SK-N-SH (cell line): Measurements from ENCODE around the gene RAI14. TPM values are rescaled to one million over a fixed set of nuclear protein-coding genes. Genes with fewer than 3 reads are reported as not detected.

Experiments
- CTCF ChIA-PET: fragments of 300-600, 350-600 bp; formaldehyde crosslinking; extraction: SDS; loops from one replicate; lab custom pipeline; 2021; lab: Yijun Ruan, JAX
- POLR2A ChIA-PET: fragments of 350-600 bp; sonication (Branson Sonifier 250); formaldehyde crosslinking; extraction: SDS; loops from one replicate; lab custom pipeline; 2020; ENCODE audit warnings: antibody characterized with exemption, inconsistent platforms; lab: Yijun Ruan, JAX
- DNase-seq: peaks from one replicate; pipeline ENCODE4 v3.0.0; 2012
- H2AFZ ChIP-seq: fragments of 200-600 bp; sonication (generic); 2 replicates; pipeline ENCODE4 v1.8.1; 2016; ENCODE audit warnings: antibody characterized with exemption, mild to moderate bottlenecking, low read depth
- H3F3A ChIP-seq: fragments of 200-600 bp; sonication (generic); replicated peaks from 2 replicates; pipeline ENCODE3; 2016; ENCODE audit warnings: antibody characterized with exemption, mild to moderate bottlenecking; ENCODE audit not compliant: insufficient read depth
- H3K27ac ChIP-seq, 2 experiments: fragments of 200-500 bp in 1 of 2; fragments of 200-600 bp in 1 of 2; sonication (Bioruptor generic) in 1 of 2; sonication (generic), shearing (Covaris generic) in 1 of 2; 2 replicates each; pipeline versions ENCODE4 v1.5.1 to v1.6.1; 2014 to 2016; ENCODE audit warnings: low read depth in 2 of 2, inconsistent platforms in 1 of 2, low read length in 1 of 2, mild to moderate bottlenecking in 1 of 2, mixed read lengths in 1 of 2
- H3K27me3 ChIP-seq: fragments of 200-600 bp; sonication (generic), shearing (Covaris generic); 2 replicates; pipeline ENCODE4 v1.6.1; 2016; ENCODE audit warnings: mixed run types; ENCODE audit not compliant: insufficient read depth
- H3K36me3 ChIP-seq, 2 experiments: fragments of 200-500 bp in 1 of 2; fragments of 200-600 bp in 1 of 2; sonication (Bioruptor generic) in 1 of 2; sonication (generic) in 1 of 2; replicated peaks in 1 of 2; 2 replicates each; pipeline versions ENCODE3 to v1.5.1; 2014 to 2016; ENCODE audit warnings: low read length in 1 of 2, mild to moderate bottlenecking in 1 of 2; ENCODE audit not compliant: insufficient read depth in 2 of 2, control insufficient read depth in 1 of 2
- H3K4me1 ChIP-seq, 2 experiments: fragments of 200-500 bp in 1 of 2; fragments of 200-600 bp in 1 of 2; sonication (Bioruptor generic) in 1 of 2; sonication (generic), shearing (Covaris generic) in 1 of 2; 2 replicates each; pipeline versions ENCODE4 v1.5.1 to v1.6.1; 2014 to 2016; ENCODE audit warnings: low read depth in 1 of 2, low read length in 1 of 2, mixed run types in 1 of 2; ENCODE audit not compliant: insufficient read depth in 2 of 2, control insufficient read depth in 1 of 2
- H3K4me2 ChIP-seq: fragments of 200-600 bp; sonication (generic), shearing (Covaris generic); 2 replicates; pipeline ENCODE4 v1.6.1; 2017; ENCODE audit warnings: mixed run types
- H3K4me3 ChIP-seq, 2 experiments: fragments of 200-500 bp in 1 of 2; fragments of 200-600 bp in 1 of 2; sonication (Bioruptor generic) in 1 of 2; sonication (generic), shearing (Covaris generic) in 1 of 2; 2 replicates each; pipeline versions ENCODE4 v1.5.1 to v1.8.1; 2014 to 2016; ENCODE audit warnings: low read depth in 2 of 2, inconsistent platforms in 1 of 2, low read length in 1 of 2, mild to moderate bottlenecking in 1 of 2, mixed read lengths in 1 of 2, moderate library complexity in 1 of 2
- H3K79me2 ChIP-seq: fragments of 200-600 bp; sonication (generic); 2 replicates; pipeline ENCODE4 v1.8.1; 2017; ENCODE audit warnings: mild to moderate bottlenecking; ENCODE audit not compliant: insufficient read depth
- H3K9ac ChIP-seq: fragments of 200-600 bp; sonication (generic); 2 replicates; pipeline ENCODE4 v1.6.1; 2017; ENCODE audit warnings: mixed run types
- H3K9me2 ChIP-seq: fragments of 200-600 bp; sonication (generic); 2 replicates; pipeline ENCODE4 v1.6.1; 2017; ENCODE audit warnings: mixed run types
- H3K9me3 ChIP-seq: fragments of 200-600 bp; sonication (generic); 2 replicates; pipeline ENCODE4 v1.6.1; 2017; ENCODE audit warnings: mixed run types, mild to moderate bottlenecking, moderate library complexity
- H4K20me1 ChIP-seq: fragments of 200-600 bp; sonication (generic); 2 replicates; pipeline ENCODE4 v1.6.1; 2017; ENCODE audit warnings: mild to moderate bottlenecking, mixed run types; ENCODE audit not compliant: insufficient read depth
- ELF1 ChIP-seq: IDR thresholded peaks from 2 replicates; pipeline ENCODE4 v1.4.0; 2012
- EP300 ChIP-seq, 2 experiments: IDR thresholded peaks; 2 replicates each; pipeline versions ENCODE4 v1.4.0 to v1.6.1; 2012; ENCODE audit warnings: borderline replicate concordance in 1 of 2, low read depth in 1 of 2, low read length in 1 of 2
- EZH2phosphoT487 ChIP-seq: fragments of 200-600 bp; sonication (generic); IDR thresholded peaks from 2 replicates; pipeline ENCODE4 v1.6.1; 2017; ENCODE audit warnings: low read depth, mixed run types, mild to moderate bottlenecking, antibody characterized with exemption, moderate library complexity, borderline replicate concordance
- FOXM1 ChIP-seq: IDR thresholded peaks from 2 replicates; pipeline ENCODE4 v1.4.0; 2012; ENCODE audit warnings: low read depth, mild to moderate bottlenecking
- GABPA ChIP-seq: IDR thresholded peaks from 2 replicates; pipeline ENCODE4 v1.4.0; 2012; ENCODE audit warnings: low read depth, mild to moderate bottlenecking
- JUND ChIP-seq: IDR thresholded peaks from 2 replicates; pipeline ENCODE4 v1.4.0; 2012
- MAX ChIP-seq: IDR thresholded peaks from 2 replicates; pipeline ENCODE4 v1.4.0; 2012; ENCODE audit warnings: low read depth
- MXI1 ChIP-seq: IDR thresholded peaks from 2 replicates; pipeline ENCODE4 v1.6.1; 2012; ENCODE audit warnings: mild to moderate bottlenecking, low read depth, low read length, improper control_type of control experiment
- NFIC ChIP-seq: IDR thresholded peaks from 2 replicates; pipeline ENCODE4 v1.4.0; 2012; ENCODE audit warnings: borderline replicate concordance
- NRF1 ChIP-seq: IDR thresholded peaks from 2 replicates; pipeline ENCODE4 v1.6.1; 2012; ENCODE audit warnings: low read depth, mild to moderate bottlenecking, low read length
- PBX3 ChIP-seq: IDR thresholded peaks from 2 replicates; pipeline ENCODE4; 2012
- RCOR1 ChIP-seq: fragments of 150-350 bp; IDR thresholded peaks from 2 replicates; pipeline ENCODE4 v1.6.1; 2017; ENCODE audit warnings: antibody characterized with exemption, low read length
- REST ChIP-seq: IDR thresholded peaks from 2 replicates; pipeline ENCODE4 v1.6.1; 2012; ENCODE audit warnings: mild to moderate bottlenecking, low read depth, low read length, moderate library complexity
- SMC3 ChIP-seq: IDR thresholded peaks from 2 replicates; pipeline ENCODE4 v1.6.1; 2012; ENCODE audit warnings: low read depth, low read length, improper control_type of control experiment
- TAF1 ChIP-seq: IDR thresholded peaks from 2 replicates; pipeline ENCODE4 v1.6.1; 2012; ENCODE audit warnings: low read depth, mild to moderate bottlenecking, low read length, moderate library complexity, borderline replicate concordance
- USF1 ChIP-seq: IDR thresholded peaks from 2 replicates; pipeline ENCODE4 v1.4.0; 2012; ENCODE audit warnings: low read depth, borderline replicate concordance
- YY1 ChIP-seq: IDR thresholded peaks from 2 replicates; pipeline ENCODE4 v1.4.0; 2012; ENCODE audit warnings: low read depth, mild to moderate bottlenecking
- ZBTB33 ChIP-seq: IDR thresholded peaks from 2 replicates; pipeline ENCODE4 v1.4.0; 2012; ENCODE audit warnings: low read depth, borderline replicate concordance
- WGBS: methylation state at CpG from one replicate; pipeline ENCODE4 v1.1.6; 2017; ENCODE audit warnings: low lambda C conversion rate; 5-methylcytosine and 5-hydroxymethylcytosine counted together
- polyA plus RNA-seq, 3 experiments: library from polyadenylated mRNA; depleted of rRNA; stranded (reverse); fragments of >200 nt; gene quantifications; 2 replicates each; pipeline ENCODE4 v1.2.3, GENCODE V29; 2012

The RAI14 gene
- polyA plus RNA-seq, 1 of the 3 experiments (the other 2 are of a cell fraction) = 53.2 TPM

GRCh38 chr5:34775886-34776285 lies 119.8 kb downstream of the RAI14 start:
- 55% methylated on average over 1 of the region's 1 CpG for WGBS
- Histone ChIP-seq H3K79me2 (peaks cover 67% of the 10 kb centered on the region), H4K20me1 (peaks cover 11% of the 10 kb centered on the region), H3K4me2 (no peak overlapping the region), H3K9me2 (no peaks in the 10 kb centered on the region), H3K36me3 (peaks cover 0 to 27% of the 10 kb centered on the region in 2 experiments), H3K27ac (no peak overlapping the region), H3K9me3 (no peaks in the 10 kb centered on the region), H2AFZ (no peak overlapping the region), H3K4me3 (no peak overlapping the region), H3F3A (peaks cover 9% of the 10 kb centered on the region), H3K9ac (no peak overlapping the region), H3K4me1 (no peaks in the 10 kb centered on the region), H3K27me3 (no peaks in the 10 kb centered on the region)
- no peak for TF ChIP-seq PBX3
- no peak for TF ChIP-seq USF1
- no peak for TF ChIP-seq EZH2phosphoT487
- no peak for TF ChIP-seq GABPA
- TF ChIP-seq SMC3 = no peak
- no peak for TF ChIP-seq FOXM1
- TF ChIP-seq TAF1 = no peak
- TF ChIP-seq YY1 = no peak
- TF ChIP-seq RCOR1 = no peak
- TF ChIP-seq JUND = no peak
- no peak for TF ChIP-seq ZBTB33
- TF ChIP-seq NRF1 = no peak
- no peak for TF ChIP-seq MAX
- TF ChIP-seq REST = no peak
- TF ChIP-seq NFIC = no peak
- no peak for TF ChIP-seq EP300 (IDR thresholded peaks at IDR 0.05; ENCODE audit: borderline replicate concordance in 1 of 2, low read depth in 1 of 2, low read length in 1 of 2)
- TF ChIP-seq MXI1 = no peak
- no peak for TF ChIP-seq ELF1
- POLR2A ChIA-PET = no interaction called here
- CTCF ChIA-PET = no interaction called here
- DNase-seq = no peak
